ENCODE data around the gene DAPP1.
"Not testable (repeated sequence)": the region's sequence is repeated elsewhere in the genome, so short reads cannot be mapped to it uniquely, and the experiment has no call there.

Gene DAPP1

DNA sequence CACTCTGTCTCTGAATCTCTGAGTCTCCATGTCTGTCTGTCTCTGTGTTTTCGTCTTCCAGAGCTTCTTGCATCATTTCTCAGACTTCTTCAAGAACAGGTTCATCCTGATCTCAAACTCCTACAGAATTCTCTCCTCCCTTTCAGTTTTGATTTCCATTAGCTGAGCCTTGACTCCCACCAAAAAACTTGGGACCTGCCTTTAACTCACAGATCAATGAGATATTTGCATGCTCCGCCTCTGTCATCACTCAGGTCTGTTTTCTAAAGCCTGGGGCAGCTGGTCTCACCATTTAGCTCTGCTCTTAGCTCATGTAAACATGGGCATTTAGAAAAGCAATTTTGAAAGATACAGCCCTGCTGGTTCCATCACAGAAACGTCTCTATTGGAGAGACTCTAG, 8.6 kb downstream of the DAPP1 start:
- no peak for DNase-seq

GRCh38 chr4:99826016-99826415, 9.4 kb downstream of the DAPP1 start:
- DNase-seq = no peak

DNA sequence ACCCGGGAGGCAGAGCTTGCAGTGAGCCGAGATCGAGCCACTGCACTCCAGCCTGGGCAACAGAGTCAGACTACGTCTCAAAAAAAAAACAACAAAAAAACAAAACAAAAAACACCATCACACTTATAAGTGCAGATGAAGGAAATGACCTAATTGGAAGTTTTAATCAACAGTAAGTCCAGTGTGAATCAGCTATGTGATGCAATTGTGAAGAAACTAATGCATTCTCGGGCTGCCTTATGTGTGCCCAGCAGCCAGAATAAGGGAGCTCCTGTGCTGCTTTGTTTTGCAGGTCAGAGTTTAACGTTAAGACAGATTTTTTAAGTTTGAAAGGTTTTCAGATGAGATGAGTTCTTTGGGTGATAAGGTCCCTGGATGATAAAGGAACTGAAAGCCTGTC, 10.8 kb downstream of the DAPP1 start:
- no peak for DNase-seq

- no peak for DNase-seq
These were observed 11.2 kb downstream of the DAPP1 start for GRCh38 chr4:99827857-99828256.

- DNase-seq = no peak
These were observed 11.8 kb downstream of the DAPP1 start for GRCh38 chr4:99828477-99828876.

DNA sequence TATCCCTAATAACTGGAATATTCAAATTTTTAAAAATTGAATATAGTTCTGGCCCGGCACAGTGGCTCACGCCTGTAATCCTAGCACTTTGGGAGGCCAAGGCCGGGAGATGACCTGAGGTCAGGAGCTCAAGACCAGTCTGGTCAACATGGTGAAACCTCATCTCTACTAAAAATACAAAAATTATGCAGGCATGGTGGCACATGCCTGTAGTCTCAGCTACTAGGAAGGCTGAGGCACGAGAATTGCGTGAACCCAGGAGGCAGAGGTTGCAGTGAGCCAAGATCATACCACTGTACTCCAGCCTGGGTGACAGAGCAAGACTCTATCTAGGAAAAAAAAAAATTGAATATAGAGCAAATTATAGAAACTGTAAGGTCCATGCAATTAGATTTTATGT, 13.4 kb downstream of the DAPP1 start:
- not testable (repeated sequence) for DNase-seq

DNA sequence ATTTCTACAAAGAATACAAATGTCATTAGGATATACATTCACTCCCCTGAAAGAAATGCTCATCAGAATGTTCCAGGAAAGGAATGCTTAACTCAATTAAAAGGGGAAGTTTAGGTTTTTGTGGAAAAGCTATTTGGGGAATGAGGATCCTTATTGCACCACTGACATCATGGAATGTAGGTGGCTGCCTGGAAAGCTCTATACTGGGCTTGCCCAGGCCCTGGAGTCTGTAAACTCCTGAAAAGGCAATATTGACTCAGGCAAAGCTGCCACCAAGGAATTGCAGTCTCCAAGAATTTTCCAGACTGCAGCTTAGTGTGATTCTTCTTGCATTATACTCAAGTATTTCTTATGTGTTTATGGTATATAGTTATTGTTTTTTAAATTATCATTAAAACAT, 15.7 kb downstream of the DAPP1 start:
- DNase-seq = no peak

DNA sequence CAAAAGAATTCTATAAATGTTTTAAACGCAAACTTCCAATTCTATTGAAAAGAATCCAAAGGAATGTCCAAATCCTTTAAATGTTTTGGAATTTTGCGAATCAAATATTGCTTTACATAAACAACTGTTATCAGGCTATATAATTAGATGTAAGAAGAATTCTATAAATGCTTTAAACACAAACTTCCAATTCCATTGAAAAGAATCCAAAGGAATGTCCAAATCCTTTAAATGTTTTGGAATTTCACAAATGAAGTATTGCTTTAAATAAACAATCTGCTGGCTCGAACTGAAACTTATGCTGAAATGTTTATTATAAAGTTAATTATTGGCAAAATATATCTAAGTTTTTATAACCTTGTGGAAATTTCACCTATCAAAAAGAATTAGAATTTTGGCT, 16.1 kb downstream of the DAPP1 start:
- no peak for DNase-seq

DNA sequence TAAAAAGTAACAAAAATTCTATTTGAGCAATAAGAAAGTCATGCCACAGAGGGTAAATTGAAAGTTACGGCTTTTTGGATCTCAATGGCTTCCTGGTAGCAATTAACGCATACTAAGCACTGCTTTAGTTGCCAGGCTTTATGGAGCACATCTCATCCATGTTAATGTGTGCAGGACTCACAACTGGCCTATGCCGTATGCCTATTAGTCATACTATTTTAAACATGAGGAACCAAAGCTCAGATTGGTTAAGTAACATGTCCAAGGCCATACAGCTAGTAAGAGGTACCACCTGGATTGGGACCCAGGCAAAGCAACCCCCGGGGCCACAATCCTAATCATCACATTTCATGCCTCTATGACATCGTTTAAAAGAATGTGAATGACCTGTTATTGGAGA, 17.1 kb downstream of the DAPP1 start:
- no peak for DNase-seq

DNA sequence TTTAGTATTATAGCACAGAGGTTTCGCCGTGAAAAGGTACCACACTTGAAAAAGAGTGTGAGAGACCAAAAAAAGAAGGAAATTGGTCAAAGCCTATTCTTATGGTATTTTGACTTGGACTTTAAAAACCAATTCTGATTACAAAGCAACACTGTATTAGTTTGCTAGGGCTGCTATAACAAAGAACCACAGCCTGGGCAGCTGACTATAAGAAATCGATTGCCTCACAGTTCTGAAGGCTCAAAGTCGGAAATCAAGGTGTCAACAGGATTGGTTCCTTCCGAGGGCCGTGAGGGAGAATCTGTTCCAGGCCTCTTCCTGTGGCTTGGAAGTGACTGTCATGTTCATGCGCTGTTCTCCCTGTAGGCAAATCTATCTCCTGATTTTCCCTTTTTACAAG, 17.9 kb downstream of the DAPP1 start:
- DNase-seq = no peak

DNA sequence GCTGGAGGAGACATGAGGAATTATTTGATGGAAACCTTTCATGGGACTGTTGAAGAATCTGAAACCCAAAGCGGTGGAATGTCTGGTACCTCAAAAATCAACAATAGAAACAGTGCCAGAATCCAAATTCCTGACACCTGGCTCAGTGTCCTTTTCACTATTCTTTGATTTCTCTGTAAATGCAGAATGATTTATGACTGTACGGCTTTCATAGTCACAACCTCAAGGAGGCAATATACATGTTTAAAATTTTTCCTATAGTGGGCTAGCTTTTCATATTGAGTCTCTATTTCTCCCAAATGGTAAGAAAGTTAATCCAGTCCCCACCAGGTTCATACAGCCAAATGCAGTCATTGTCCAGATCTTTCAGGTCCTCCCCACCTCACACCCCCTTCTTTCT, 19.3 kb downstream of the DAPP1 start:
- DNase-seq = no peak

DNA sequence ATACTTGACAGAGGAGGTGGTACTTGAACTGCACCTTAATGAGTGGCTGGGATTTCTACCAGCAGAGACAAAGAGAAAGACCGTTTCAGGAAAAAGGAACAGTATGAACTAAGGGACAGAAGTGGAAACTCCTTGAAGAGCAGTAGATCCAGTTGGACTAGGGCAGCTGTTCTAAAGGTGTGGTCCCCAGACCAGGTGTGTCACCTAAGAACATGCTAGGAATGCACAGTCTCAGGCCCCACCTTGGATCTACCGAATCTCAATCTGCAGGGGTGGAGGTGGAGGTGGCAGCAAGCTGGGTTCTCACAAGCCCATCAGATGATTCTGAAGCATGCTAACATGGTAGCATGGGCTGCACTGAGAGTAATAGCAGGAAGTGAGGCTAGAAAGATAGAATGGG, 22.3 kb downstream of the DAPP1 start:
- no peak for DNase-seq

- DNase-seq = no peak
These were observed 24.5 kb downstream of the DAPP1 start for GRCh38 chr4:99841129-99841528.

GRCh38 chr4:99843413-99843812, 26.8 kb downstream of the DAPP1 start:
- DNase-seq = no peak

DNA sequence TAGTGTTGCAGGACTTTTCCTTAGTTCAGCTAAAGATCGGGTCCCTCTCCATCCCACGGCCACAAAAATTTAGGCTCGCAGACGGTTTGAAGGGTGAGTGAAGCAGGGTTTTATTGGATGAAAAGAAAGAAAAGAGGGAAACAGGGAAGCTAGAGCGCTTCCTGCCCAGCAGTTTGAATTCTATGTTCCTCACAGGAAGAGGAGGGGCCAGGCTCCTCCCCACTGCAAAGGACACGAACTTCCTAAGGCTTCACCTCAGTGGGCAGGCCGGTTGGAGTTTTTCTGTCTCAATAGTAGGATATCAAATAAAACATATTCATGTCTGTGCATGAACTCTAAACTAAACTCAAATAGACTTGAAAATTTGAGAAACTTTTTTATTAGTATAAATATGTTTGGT, 27.4 kb downstream of the DAPP1 start:
- no peak for DNase-seq

- DNase-seq = no peak
These were observed 28.6 kb downstream of the DAPP1 start for GRCh38 chr4:99845179-99845578.

DNA sequence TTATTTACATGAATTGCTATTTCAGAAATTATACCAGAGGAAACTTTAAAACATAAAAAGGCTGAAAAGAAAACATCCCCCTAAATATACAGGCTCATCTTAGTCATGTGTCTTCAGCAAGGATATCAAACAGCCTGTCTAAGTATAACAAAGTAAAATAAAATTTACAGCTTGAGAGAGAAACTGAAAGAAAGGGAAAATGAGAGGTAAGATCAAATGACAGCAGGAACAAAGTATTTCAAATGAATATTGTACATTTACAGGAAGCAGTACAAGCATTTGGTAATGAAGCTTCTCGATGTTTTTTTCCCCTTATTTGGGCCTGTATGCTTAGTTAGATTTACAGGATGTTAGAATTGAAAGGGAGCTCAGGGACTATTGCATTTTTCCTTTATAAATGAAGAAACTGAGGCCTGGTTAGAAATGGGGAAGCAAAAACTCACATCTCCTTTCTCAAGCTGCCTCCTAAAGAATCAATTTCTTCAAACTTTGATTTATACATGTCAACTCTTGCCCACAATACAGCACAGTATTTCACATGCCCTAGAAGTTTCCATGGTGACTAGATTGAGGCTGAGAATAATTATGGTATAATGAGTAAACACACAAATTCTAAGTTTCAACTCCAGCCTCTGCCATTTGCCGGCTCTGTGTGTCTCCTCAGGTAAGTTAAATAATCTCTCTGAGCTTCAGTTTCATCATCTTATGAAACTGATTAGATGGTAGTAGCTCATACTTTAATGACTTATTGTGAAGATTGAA, 29.3 kb downstream of the DAPP1 start:
- DNase-seq = peak; percentile 22

DNA sequence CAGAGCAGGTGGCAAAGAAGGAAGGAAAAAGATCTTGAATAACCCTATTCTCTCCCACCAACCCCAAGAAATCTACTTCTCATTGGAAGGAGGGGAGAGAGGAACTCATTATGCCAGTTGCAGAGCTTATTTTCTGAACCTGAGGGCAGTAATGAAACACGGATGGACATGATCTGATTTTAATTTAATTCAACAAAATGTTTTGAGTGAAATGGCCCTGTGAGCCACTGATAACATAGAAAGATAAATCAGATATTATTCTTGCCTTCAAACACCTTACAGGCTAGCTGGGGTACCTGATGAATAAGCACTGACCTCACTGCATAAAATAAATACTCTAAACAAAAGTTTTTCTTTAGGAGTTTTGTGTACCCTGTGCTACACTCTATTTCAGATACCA, 30.3 kb downstream of the DAPP1 start:
- no peak for DNase-seq

GRCh38 chr4:99847362-99847976, 30.8 kb downstream of the DAPP1 start:
- DNase-seq = peak; percentile 48

DNA sequence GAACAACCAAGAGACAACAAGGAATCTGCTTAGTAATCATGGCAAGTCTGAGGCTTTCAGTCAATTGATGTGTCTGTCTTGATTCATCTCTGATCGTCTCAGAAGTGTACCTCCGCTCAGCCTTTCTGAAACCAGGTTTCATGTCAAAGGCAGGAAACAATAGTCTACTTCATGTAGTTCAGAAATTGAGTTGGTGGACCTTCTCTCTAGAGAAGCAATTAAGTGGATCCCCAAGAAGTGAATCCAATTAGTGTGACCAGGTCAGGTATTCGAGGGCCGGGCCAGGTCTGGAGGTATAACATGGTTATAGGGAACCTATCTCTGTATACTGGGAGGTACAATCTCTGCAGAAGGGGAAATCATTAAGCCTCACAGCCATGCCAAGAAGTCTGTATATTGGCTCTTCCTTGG, 32.0 kb downstream of the DAPP1 start:
- DNase-seq = peak; percentile 53

- no peak for DNase-seq
These were observed 35.6 kb downstream of the DAPP1 start for GRCh38 chr4:99852199-99852749.

- DNase-seq = no peak
These were observed 36.6 kb downstream of the DAPP1 start for GRCh38 chr4:99853190-99853589.

GRCh38 chr4:99853999-99854398, 37.4 kb downstream of the DAPP1 start:
- no peak for DNase-seq

DNA sequence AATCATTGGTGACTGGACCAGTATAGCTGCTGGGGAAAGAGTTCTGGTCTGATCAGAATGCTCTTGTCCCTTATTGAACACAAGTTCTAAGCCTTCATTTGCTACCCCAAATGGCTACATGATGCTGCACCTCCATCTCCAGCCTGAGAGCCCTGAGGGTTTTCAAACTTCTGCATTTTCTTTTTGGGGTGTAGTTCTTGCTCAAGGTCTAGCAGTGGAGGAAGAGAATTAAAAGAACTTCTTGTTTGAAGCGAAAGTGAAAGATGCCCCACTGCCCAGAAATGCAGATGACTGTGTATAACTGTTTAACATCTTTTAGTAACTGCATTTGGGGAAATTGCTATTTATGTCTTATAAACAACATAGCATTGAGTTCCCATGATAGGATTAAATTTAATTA, 39.1 kb downstream of the DAPP1 start:
- peak; percentile 35 for DNase-seq

DNA sequence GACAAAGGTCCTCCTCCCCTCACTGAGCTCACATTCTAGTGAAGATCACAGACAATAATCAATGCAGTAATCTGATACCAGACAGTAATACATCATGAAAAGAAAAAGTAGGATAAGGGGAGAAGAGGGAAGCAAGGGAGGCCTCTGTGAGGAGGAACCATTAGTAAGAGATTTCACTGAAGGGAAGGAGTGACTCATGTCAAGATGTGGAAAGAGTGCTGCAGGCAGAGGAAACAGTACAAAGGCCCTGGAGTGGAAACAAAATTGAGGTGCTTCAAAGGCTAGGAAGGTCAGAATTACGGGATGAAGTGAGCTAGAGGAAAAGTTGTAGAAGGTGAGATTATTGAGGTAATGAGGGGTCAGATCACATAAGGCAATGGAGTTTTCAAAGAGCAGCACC, 39.5 kb downstream of the DAPP1 start:
- DNase-seq = peak; percentile 30

Data from stimulated activated CD4-positive, alpha-beta T cell treated with anti-CD3 and anti-CD28 coated beads, Interleukin-15, amount 100 ng/mL, for 24 hours (primary cell).